ENCODE results near the gene TLX2.

TLX2 gene

GRCh38 chr2:74491648-74492544 is 22.4 kb upstream of the TLX2 start:
- no peak for ATAC-seq (ENCODE audit: low read depth)
- TF ChIP-seq CTCF (IDR thresholded peaks at IDR 0.05; ENCODE audit: poor library complexity, severe bottlenecking): no peak
- Histone ChIP-seq H3K4me3 (ENCODE audit: severe bottlenecking) (no peak overlapping the region), H3K9me3 (ENCODE audit: severe bottlenecking) (no peaks in the 10 kb centered on the region), H3K36me3 (ENCODE audit: low read depth) (peaks cover 50% of the 10 kb centered on the region), H3K27me3 (ENCODE audit: insufficient read depth, poor library complexity, severe bottlenecking) (no peaks in the 10 kb centered on the region), H3K4me1 (ENCODE audit: insufficient read depth, poor library complexity, severe bottlenecking) (peaks cover 2% of the 10 kb centered on the region), H3K27ac (ENCODE audit: poor library complexity, severe bottlenecking) (no peak overlapping the region)
- DNase-seq (ENCODE audit: low spot score): no peak

- ATAC-seq (ENCODE audit: low read depth) (no peak), DNase-seq (ENCODE audit: low spot score) (no peak)
- Histone ChIP-seq H3K27me3 (ENCODE audit: insufficient read depth, poor library complexity, severe bottlenecking) (no peaks in the 10 kb centered on the region), H3K4me3 (ENCODE audit: severe bottlenecking) (no peak overlapping the region), H3K4me1 (ENCODE audit: insufficient read depth, poor library complexity, severe bottlenecking) (peaks cover 2% of the 10 kb centered on the region), H3K36me3 (ENCODE audit: low read depth) (peaks cover 37% of the 10 kb centered on the region), H3K9me3 (ENCODE audit: severe bottlenecking) (no peaks in the 10 kb centered on the region), H3K27ac (ENCODE audit: poor library complexity, severe bottlenecking) (no peak overlapping the region)
- no peak for TF ChIP-seq CTCF (IDR thresholded peaks at IDR 0.05; ENCODE audit: poor library complexity, severe bottlenecking)
Measured at GRCh38 chr2:74493546-74493945, 20.7 kb upstream of the TLX2 start.

GRCh38 chr2:74495440-74495839 is 18.8 kb upstream of the TLX2 start:
- no peak overlapping the region for H3K27ac ChIP-seq (ENCODE audit: poor library complexity, severe bottlenecking)
- no peak for TF ChIP-seq CTCF (IDR thresholded peaks at IDR 0.05; ENCODE audit: poor library complexity, severe bottlenecking)
- H3K4me3 ChIP-seq (ENCODE audit: severe bottlenecking): no peak overlapping the region
- H3K4me1 ChIP-seq (ENCODE audit: insufficient read depth, poor library complexity, severe bottlenecking): peaks cover 8% of the 10 kb centered on the region
- H3K9me3 ChIP-seq (ENCODE audit: severe bottlenecking): no peaks in the 10 kb centered on the region
- DNase-seq (ENCODE audit: low spot score) (no peak), ATAC-seq (ENCODE audit: low read depth) (no peak)
- peaks cover 26% of the 10 kb centered on the region for H3K36me3 ChIP-seq (ENCODE audit: low read depth)
- peaks cover 14% of the 10 kb centered on the region for H3K27me3 ChIP-seq (ENCODE audit: insufficient read depth, poor library complexity, severe bottlenecking)

- peaks cover 14% of the 10 kb centered on the region for H3K27me3 ChIP-seq (ENCODE audit: insufficient read depth, poor library complexity, severe bottlenecking)
- H3K36me3 ChIP-seq (ENCODE audit: low read depth): peaks cover 8% of the 10 kb centered on the region
- no peak overlapping the region for H3K27ac ChIP-seq (ENCODE audit: poor library complexity, severe bottlenecking)
- H3K4me1 ChIP-seq (ENCODE audit: insufficient read depth, poor library complexity, severe bottlenecking): peaks cover 8% of the 10 kb centered on the region
- no peak for ATAC-seq (ENCODE audit: low read depth)
- no peaks in the 10 kb centered on the region for H3K9me3 ChIP-seq (ENCODE audit: severe bottlenecking)
- TF ChIP-seq CTCF (IDR thresholded peaks at IDR 0.05; ENCODE audit: poor library complexity, severe bottlenecking): no peak
- H3K4me3 ChIP-seq (ENCODE audit: severe bottlenecking): no peak overlapping the region
- DNase-seq (ENCODE audit: low spot score): no peak
Measured at GRCh38 chr2:74496997-74497776, 17.1 kb upstream of the TLX2 start.
